ENCODE measurements around the gene SLC8A1.

GRCh38 chr2:40394031-40394430 is 57.9 kb downstream of the SLC8A1 start:
- TF ChIP-seq CTCF (IDR thresholded peaks at IDR 0.05), result no peak
- TF ChIP-seq POLR2A (IDR thresholded peaks at IDR 0.05), result no peak
